SIG-M5 treated with dmso at 0.1 percent for 504 hours (cell line): ENCODE results near the gene BCKDHB.

Experiments
- DNase-seq: peaks from one replicate; lab custom pipeline; 2025; ENCODE audit not compliant: unreplicated experiment; lab: John Stamatoyannopoulos, UW

The BCKDHB gene

DNA sequence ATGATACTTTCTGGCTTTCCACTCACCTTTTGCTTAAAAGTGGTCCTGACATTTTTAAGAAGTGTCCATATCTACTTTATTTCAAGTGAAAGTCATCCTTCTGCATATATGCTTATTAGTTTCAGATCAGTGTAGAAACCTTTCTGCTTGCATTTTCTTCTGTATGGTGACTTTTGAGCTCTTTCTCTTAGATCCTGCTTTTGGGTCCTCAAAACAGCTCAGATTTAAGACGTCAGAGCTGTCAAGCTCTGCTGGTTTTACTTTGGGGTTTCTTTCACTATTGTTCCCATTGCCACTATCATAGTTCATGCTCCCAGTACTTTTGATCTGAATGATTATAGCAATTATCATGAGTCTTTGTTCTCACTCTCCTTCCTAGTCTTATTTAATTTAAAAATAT, 41.7 kb downstream of the BCKDHB start:
- DNase-seq, result no peak

DNA sequence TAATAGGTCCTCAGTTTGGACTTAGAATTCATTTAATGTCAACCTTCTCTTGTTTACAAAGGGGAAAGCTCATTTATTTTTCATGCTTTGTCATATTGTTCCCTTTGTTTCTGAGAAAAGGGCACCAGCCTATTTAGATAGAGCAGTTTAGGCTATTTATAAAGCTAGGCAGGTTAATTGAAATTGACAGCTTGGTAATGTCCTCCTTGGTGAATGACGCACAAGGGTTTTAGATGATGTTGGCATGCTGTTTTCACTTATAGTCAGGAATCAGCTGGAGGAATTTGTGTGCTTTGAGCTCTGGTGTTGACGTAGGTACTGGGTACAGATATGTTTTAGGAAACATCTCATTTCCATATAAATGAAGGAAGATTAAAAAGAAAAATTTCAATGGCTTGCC, 45.2 kb downstream of the BCKDHB start:
- no peak for DNase-seq

DNA sequence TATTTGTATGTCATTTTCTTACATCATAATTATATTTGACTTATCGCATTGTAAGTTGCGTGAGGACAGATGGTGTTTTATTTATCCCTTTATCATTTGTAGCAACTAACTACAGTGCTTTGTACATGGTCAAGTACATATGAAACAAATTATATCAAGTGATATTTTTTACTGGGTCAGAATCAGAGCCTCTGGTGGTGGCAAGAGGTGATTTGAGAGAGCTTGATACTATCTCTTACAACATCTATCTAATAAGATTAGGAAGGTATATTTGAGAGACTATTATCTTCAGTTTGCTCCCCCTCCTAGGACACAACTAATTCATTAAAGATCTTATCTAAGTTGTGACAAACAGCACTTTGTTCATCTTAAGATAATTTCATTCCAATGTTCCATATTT, 47.7 kb downstream of the BCKDHB start:
- no peak for DNase-seq

DNA sequence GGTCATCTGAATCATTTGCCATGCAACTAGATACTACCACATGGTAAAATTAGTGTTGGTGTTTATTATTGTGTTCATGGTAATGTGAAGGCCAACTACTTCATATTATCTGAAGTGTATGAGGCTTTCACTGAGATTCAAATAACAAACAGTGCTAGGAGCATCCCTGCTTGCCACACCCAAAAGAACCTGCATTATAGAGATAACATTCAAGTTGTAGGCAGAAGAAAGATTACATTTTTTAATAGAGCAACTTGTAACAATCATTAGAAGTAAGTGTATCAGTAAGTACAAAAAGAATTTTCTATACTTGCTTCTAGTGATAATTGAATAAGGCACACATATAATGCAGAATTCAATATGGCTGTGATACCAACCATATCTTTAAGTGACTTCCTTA, 49.8 kb downstream of the BCKDHB start:
- no peak for DNase-seq

DNA sequence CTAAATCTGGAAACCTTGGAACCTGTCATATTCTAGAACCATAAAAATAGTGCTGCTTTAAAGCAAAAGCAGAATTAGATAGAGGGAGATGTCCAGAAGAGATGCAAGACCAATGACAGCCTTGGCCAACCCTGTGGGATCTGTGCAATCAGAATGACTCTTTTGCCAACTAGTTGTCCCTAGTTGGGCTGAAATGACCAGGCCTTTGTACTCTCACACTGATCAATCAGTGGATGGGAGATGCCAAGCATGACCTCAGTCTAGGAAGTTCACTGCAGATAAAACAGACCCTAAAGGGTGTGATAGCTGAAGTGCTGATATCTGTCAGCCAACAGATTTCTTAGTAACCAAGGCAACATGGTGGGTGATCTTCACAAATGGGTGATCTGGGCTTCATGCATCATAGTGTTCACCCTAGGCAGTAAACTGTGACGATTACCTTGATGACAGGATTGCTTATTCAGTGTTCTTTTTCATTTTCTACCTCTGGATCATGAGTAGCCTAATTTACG, 52.1 kb downstream of the BCKDHB start:
- no peak for DNase-seq

DNA sequence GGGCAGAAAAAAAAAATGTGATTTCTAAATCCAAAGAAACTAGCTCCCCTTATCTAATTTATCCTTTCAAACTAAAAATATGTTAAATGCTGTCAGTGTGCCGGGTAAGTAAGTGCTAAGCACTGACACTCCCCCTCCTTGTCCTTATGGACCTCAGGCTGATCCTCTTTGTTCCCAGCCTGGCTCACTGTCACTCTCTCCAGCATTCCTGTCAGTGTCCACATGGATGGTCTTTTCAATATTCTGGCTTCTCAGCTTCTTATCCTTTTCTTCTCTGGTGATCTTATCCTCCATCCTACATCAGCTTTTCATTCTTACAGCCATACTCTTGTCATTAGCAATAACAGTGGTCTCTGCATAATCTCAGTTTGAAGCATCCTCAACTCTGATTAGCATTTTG, 55.0 kb downstream of the BCKDHB start:
- DNase-seq, result no peak

DNA sequence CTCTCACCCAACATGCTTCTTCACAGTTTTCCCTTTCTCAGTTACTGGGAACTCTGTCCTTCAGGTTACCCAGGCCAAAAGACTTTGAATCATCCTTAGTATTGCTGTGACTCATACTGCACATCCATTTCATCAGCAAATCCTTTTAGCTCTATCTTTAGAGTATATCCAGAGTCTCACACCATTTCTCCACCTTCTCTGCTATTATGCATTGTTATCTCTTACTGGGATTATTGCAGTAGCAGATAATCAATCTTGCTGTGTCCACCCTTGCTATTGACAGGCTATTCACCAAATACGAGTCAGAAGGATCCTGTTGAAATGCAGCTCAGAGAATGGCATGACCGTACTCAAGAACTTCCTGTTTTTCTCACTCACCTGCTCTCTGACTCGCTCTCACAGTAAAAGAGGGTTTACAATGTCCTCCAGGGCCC, 57.3 kb downstream of the BCKDHB start:
- peak; percentile 41 for DNase-seq

DNA sequence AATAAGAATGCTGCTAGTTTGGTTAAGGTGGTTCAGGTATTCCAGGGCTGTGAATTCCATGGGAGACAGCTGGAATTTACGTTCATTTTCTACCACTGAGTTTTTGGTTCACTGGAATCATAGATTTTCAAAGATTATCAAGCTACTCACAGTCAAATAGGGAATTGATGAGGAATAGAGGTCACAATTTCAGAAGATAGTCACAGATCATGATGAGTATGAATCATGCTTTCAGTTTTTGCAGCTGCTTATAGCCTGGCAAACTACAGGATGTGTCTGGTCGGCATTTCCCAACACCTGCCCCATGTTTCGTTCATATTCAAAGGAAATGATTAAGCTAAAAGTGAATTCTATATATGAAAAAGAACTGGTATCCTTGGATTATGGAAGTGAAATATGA, 58.7 kb downstream of the BCKDHB start:
- DNase-seq, result peak; percentile 66

DNA sequence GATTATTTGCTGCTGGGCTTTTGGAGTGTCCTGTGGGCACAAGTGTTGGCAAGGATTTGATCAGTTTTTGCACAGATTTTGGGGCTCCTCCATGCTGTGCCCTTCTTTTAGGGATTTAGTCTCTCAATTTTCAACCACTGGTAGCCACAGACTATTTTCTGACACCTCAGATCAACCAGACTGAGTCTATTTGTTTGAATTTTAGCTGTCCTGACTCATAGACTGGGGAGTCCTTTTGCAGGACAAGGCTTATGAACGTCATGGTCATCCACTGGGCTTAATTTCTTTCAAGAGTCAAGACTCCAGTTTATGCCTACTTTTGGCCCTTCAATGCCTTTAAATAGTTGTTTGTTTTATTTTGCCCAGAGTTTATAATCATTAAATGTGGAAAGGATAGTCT, 59.3 kb downstream of the BCKDHB start:
- DNase-seq, result no peak

DNA sequence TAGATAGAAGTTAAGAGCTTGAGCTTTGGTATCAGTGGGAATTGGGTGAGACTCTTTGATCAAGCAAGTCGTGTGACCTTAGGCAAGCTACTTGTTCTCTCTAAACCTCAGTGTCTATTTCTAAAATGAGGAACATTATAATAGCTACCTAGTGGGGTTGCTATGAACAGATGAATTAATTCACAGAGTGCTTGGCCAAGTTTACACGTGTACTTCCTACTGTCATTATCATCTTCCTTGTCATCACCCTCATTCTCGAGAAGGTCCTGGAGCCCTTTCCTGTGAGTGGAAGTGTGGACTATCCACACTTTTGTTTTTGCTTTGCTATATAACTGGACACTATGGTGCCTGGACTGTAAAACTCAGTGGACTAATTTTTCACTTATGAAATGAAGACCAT, 64.0 kb downstream of the BCKDHB start:
- no peak for DNase-seq

DNA sequence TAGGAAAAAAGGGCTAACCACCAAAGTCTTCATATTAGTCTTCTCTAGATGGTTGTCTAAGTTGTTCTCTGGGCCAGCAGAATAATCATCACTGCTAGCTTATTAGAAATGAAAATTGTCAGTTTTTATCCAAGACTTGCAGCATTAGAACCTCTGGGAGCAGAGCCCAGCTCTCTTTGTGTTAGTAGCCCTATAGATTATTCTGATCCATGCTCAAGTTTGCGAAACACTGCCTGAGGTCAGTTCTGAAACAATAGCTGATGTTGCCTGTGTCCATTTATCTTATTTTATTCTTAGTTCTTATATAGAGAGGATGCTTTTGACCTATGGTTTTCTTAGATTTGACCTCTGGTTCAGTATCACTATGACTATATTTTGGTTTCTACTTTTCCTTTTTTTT, 66.9 kb downstream of the BCKDHB start:
- no peak for DNase-seq

DNA sequence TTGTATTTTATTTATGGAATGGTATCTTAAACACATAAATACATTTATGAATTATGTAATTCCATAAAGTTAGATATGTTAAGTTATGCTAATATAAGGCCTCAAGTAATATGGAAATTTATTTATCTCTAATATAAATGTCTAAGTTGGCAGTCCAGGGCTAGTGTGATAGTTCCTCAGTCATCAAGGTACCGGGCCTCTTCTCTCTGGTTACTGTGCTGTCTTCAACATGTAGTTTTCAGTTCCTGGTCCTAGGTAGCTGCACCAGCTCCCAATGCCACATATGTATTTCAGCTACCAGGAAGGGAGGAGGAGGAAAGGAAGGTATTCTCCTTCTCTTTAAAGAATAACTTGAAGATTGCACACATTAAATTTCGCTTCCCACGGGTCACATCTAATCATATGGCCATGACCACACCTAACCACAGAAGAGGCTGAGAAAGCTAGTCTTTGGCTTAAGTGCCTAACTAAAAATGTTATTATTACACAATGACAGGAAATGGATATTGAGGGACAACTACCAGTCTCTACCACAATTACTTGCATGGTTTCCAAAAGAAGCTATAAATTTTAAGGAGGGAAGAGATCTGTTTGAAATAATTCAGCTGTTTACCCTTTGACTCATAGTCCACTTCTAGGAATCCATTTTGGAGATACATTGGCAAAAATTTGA, 68.6 kb downstream of the BCKDHB start:
- peak; percentile 67 for DNase-seq

DNA sequence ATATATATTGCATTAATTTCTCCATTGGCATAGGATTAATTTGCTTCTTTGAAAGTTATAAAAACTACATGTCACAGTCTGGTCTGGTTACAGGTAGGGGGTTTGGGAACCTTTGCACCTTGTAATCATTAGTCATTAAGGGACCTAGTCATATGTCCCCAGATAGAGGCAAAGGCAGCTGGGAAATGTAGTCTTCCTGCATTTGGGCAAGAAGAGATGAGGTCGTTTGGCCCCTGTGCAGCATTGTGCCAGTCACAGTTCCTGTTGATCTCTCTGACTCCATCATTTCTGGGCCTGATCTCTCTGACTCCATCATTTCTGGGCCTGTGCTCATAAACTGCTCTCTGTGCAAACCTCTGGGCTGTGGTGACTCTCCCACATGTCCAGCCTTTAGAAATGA, 73.2 kb downstream of the BCKDHB start:
- DNase-seq, result no peak

DNA sequence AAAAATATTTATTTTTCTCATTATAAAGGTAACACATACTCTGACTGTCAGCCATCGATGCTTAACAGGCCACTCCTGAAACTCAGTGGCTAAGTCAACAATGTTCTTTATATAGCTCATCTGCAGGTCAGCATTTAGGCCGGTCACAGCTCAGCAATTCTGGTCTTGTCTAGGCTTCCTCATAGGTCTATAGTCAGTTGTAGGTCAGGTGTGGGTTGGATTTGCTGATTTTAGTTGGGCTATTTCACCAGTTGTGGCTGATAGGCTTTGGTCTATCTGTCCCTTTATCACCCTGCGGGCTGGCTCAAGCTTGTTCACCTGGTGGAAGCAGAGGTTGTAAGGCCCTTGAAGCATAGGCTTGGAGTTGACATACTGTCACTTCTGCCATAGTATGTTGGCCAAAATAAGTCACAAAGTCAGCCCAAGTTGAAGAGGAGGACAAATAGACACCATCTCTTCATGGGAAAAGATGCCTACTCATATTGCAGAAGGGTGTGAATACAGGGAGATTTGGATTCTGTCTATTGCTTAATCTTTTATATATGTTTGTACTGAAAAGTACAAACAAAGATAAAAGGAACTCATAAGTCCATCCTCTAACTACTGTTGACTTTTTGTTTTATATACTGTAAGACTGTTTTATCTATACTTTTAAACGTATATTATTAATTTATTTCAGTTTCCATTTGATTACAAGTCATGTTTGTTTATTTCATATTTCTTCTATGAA, 75.0 kb downstream of the BCKDHB start:
- DNase-seq, result no peak

DNA sequence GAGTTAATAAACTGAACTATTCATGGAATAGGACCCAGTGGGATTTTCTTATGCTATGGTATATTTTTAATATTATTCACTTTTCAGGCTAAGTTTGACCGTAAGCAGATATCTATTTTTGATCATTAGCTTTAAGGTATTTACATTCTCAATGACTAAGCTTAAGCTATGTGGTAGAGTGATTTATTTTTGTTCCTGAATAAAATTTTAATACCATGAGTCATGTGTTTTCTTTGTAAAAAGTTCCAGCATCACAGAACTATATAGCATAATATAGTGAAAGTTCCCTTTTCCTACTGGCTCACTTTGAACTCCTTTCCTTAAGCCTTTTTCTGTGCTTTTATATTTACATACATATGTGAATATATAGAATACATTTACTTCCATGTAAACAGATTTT, 75.8 kb downstream of the BCKDHB start:
- no peak for DNase-seq

DNA sequence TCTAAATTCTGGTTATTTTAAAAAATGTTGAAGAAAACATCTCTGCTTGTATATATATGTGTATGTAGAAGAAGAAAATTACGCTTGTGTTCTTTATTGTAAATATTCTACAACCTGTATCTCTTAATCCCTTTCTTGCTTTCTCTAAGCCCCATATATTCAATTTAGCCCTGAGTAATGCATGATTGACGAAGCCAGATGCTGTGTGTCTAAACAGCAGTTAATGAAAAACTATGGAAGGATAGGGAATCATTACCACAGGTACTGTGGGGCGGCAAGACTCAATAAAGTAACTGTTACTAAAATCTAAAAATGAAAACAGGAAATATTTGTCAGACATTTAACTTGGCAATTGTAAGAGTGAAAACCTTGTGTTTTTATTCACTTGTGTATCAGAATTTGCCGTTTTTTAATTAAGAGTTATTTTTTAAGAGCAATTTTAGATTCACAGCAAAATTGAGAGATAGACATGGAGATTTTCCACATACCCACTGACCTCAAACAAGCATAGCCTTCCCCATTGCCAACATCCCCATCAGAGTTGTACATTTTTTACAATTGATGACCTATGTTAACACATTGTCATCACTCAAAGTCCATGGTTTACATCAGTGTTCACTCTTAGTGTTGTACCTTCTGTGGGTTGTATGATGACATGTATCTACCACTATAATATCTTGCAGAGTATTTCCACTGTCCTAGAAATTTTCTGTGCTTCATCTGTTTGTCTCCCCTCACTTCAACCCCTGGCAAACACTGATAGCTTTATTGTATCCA, 76.7 kb downstream of the BCKDHB start:
- no peak for DNase-seq

DNA sequence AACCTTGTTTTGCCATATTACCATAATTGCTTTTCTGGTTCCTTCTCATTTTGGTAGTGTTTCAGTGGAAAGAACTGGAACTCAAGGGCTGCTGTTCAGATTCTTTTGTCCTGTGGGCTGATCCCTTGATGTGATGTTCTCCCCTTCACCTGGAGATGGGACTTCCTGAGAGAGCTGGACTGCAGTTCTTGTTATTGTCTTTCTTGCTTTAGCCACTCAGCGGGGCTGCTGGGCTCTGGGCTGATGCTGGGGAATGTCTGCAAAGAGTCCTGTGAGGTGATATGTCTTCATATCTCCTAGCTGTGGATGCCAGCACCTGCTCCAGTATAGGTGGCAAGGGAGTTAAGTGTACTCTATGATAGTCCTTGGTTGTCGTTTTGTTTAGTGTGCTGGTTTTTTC, 79.0 kb downstream of the BCKDHB start:
- DNase-seq, result no peak

DNA sequence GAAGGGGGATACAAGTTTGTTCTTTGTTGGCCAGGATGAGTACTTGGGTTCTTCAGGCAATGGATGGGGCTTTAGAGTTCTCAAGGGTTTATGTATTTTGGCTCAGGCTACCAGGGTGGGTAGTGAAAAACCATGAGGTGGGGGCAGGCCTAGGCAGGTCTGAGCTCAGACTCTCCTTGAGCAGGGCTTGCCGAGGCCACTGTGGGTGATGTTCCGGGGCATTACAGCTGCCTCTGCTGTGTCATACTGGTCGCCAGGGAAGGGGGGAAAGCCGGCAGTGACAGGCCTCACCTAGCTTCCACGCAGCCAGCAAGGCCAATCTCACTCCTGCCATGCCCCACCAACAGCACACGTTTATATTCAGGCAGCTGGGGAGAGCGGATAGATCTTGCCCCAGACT, 79.6 kb downstream of the BCKDHB start:
- DNase-seq, result no peak

DNA sequence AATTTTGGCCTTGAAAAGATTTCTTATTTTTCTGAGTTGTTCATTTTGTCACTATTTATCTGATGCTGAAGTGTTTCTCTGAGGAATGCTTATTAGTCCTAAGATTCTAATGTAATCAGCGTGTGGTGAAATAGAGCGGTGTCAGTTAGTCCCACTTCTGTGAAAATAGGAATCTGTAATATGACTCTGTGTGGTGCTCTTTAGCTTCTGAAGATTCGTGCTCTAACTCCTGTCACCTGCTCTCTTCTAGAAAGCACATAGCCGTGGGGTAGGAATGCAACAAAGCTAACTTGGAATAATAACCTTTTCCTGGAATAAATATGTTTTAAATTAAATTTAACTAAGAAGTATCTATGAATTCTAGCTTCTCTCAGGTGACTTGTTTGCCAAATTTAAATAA, 90.4 kb downstream of the BCKDHB start:
- DNase-seq, result no peak

DNA sequence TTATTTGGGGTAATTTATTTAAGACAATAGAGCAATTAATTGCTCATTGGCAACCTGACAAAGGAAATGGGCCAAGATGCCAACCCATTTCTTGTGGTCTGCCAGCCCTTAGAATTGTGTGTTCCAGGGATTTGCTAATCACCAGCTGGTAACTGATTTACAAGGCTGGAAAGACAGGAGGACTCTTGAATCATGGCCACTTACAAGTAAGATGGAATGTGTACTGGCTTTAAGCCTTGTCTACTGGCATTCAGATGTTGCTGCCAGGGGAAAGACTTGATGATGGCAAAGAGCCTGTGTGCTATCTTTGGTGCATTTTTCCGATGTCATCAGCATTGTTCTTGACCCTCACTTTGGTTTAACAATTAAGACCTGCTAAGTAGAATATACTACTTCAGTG, 91.0 kb downstream of the BCKDHB start:
- DNase-seq, result no peak

DNA sequence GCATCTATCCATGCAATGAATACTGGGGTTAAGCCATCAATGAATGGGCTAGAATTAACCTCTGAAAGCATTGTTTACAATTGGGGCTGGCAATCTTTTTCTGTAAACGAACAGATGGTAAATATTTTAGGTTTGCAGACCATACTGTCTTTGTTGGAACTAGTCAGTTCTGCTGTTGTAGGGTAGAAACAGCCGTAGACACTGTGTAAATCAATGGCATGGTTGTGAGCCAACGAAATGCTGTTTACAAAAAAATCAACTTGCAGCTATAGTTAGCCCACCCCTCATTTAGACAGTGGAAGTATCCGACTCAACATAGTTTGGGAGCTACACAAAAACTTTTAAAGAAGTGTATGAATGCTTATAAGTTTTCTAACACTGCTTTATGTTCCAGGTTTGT, 91.5 kb downstream of the BCKDHB start:
- DNase-seq, result no peak

DNA sequence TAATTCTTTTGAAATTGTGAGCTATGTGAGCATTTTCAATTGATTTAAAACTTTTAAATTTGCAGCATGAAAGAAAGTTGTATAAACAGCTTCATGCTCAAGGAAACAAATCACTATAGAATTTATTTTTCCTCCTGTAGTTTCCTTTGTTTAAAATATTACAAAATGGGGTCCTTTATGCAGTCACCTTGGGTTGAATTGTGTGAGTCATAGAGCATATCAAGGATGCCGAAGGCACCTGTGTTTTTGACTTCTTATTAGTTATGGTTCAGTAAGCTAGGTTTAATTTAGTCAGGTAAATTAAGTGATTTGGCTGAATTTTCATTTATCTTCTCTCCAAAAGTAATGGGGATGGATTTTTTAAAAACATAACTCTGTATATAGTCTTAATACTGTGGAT, 96.8 kb downstream of the BCKDHB start:
- no peak for DNase-seq
